Measurements from ENCODE around the gene SEMA5A.

The SEMA5A gene

GRCh38 chr5:9283021-9283420 is 262.9 kb downstream of the SEMA5A start:
- TF ChIP-seq CTCF (IDR thresholded peaks at IDR 0.05; ENCODE audit: insufficient read depth, low read length) (no peak), REST (IDR thresholded peaks at IDR 0.05; ENCODE audit: insufficient replicate concordance, low read depth) (no peak), GABPA (IDR thresholded peaks at IDR 0.05; ENCODE audit: low read depth) (no peak), POLR2AphosphoS5 (IDR thresholded peaks at IDR 0.05; ENCODE audit: low read depth) (no peak), SPI1 (IDR thresholded peaks at IDR 0.05; ENCODE audit: borderline replicate concordance, low read depth) (no peak)
- no peak overlapping the region for H3K27ac ChIP-seq (replicated peaks)
- no peak for DNase-seq (ENCODE audit: low read depth in 1 of 2, low spot score in 1 of 2)
- no peaks in the 10 kb centered on the region for H3K27me3 ChIP-seq (ENCODE audit: insufficient read depth, poor library complexity, severe bottlenecking)
- H3K4me3 ChIP-seq (replicated peaks; ENCODE audit: insufficient read depth, low read length): no peak overlapping the region

DNA sequence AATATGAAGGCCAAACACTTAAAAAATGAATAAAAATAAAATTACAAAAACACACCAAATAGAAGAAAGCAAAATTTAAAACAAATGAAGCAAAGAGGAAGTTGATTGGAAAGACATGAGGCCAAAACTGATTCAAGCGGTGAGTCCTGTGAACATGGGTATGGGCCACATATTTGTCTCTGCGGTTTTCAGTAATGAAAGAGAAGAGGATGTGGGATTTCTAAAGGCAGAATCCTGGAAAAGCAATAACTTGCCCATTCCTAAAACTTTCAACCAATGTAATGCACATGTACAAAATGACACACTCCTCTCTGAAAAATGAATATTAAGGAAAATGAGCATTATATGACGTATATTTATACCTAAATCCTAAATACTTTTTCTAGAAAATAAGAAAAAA is 263.7 kb downstream of the SEMA5A start:
- no peak overlapping the region for H3K27ac ChIP-seq (replicated peaks)
- TF ChIP-seq CTCF (IDR thresholded peaks at IDR 0.05; ENCODE audit: insufficient read depth, low read length) (no peak), REST (IDR thresholded peaks at IDR 0.05; ENCODE audit: insufficient replicate concordance, low read depth) (no peak), POLR2AphosphoS5 (IDR thresholded peaks at IDR 0.05; ENCODE audit: low read depth) (no peak), GABPA (IDR thresholded peaks at IDR 0.05; ENCODE audit: low read depth) (no peak), SPI1 (IDR thresholded peaks at IDR 0.05; ENCODE audit: borderline replicate concordance, low read depth) (no peak)
- H3K4me3 ChIP-seq (replicated peaks; ENCODE audit: insufficient read depth, low read length): no peak overlapping the region
- H3K27me3 ChIP-seq (ENCODE audit: insufficient read depth, poor library complexity, severe bottlenecking): no peaks in the 10 kb centered on the region
- no peak for DNase-seq (ENCODE audit: low read depth in 1 of 2, low spot score in 1 of 2)

DNA sequence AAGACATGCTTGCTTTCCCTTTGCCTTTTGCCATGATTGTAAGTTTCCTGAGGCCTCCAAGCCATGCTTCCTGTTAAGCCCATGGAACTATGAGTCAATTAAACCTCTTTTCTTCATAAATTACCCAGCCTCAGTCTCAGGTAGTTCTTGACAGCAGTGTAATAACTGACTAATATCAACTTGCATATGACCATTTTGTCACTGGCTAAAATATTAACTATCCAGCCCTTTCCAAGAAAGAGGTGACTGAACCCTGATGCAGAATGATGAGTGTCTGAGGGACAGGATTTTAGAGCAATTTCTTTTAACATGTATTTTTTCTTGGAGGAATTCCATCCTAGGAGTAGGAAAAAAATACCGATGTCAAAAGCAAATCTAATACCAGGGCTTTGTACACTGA is 266.1 kb downstream of the SEMA5A start:
- Histone ChIP-seq H3K4me3 (replicated peaks; ENCODE audit: insufficient read depth, low read length) (no peak overlapping the region), H3K27me3 (ENCODE audit: insufficient read depth, poor library complexity, severe bottlenecking) (no peaks in the 10 kb centered on the region), H3K27ac (replicated peaks) (no peak overlapping the region)
- TF ChIP-seq GABPA (IDR thresholded peaks at IDR 0.05; ENCODE audit: low read depth) (no peak), POLR2AphosphoS5 (IDR thresholded peaks at IDR 0.05; ENCODE audit: low read depth) (no peak), CTCF (IDR thresholded peaks at IDR 0.05; ENCODE audit: insufficient read depth, low read length) (no peak), REST (IDR thresholded peaks at IDR 0.05; ENCODE audit: insufficient replicate concordance, low read depth) (no peak)
- no peak for DNase-seq (ENCODE audit: low read depth in 1 of 2, low spot score in 1 of 2)
